OCI-LY1 (cell line): ENCODE data around the gene TARS3.

Experiments used
- CTCF ChIP-seq: fragments of 200-600 bp; sonication (generic), shearing (Covaris generic); IDR thresholded peaks from 2 replicates; pipeline ENCODE4 v1.5.1; 2017; ENCODE audit warnings: mild to moderate bottlenecking, antibody characterized with exemption, low read length, moderate library complexity, mixed read lengths
- EZH2 ChIP-seq: fragments of 200-600 bp; sonication (generic), shearing (Covaris generic); IDR thresholded peaks from 2 replicates; pipeline ENCODE4 v1.8.0; 2017; ENCODE audit warnings: borderline replicate concordance, mixed run types, mild to moderate bottlenecking, antibody characterized with exemption, low read length, moderate library complexity, mixed read lengths

DNA sequence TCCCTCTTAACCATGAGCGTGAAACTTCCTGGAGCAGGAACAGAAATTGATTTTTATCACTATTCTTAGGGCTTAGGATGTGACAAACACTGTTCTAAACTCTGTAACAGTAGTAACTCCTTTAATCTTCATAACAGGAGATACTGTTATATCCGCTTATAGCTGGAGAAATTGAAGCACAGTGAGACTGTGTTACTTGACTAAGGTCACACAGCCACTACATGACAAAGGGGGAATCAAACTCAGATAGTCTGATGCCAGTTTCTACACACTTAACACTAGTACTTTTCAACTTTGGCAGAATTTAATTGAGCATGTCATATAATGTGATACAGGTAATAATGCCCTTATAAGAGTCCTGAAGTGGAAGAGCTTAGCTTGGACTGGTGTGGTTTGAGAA lies 800 bp upstream of the TARS3 start:
- no peak for TF ChIP-seq CTCF
- TF ChIP-seq EZH2 = no peak
